OCI-LY1 (cell line): ENCODE measurements around the gene TLR3.

Experiments used
- CTCF ChIP-seq: fragments of 200-600 bp; sonication (generic), shearing (Covaris generic); IDR thresholded peaks from 2 replicates; pipeline ENCODE4 v1.5.1; 2017; ENCODE audit warnings: mild to moderate bottlenecking, antibody characterized with exemption, low read length, moderate library complexity, mixed read lengths
- EZH2 ChIP-seq: fragments of 200-600 bp; sonication (generic), shearing (Covaris generic); IDR thresholded peaks from 2 replicates; pipeline ENCODE4 v1.8.0; 2017; ENCODE audit warnings: borderline replicate concordance, mixed run types, mild to moderate bottlenecking, antibody characterized with exemption, low read length, moderate library complexity, mixed read lengths

- TF ChIP-seq CTCF (no peak), EZH2 (no peak)
Measured at GRCh38 chr4:186025408-186025690, 43.6 kb upstream of the TLR3 start.
